Neural cell (in vitro differentiated cells): Measurements from ENCODE around the gene CEP295NL.

Experiments
- EP300 ChIP-seq: fragments of 450-650 bp; conservative IDR thresholded peaks from 2 replicates; pipeline ENCODE4 v1.6.1; 2014; ENCODE audit warnings: antibody characterized with exemption, mild to moderate bottlenecking, moderate library complexity; ENCODE audit not compliant: poor library complexity, severe bottlenecking
- EZH2 ChIP-seq: fragments of 200-600, 300-800 bp; shearing (Covaris generic), sonication (generic); IDR thresholded peaks from 2 replicates; pipeline ENCODE4 v1.6.1; 2014; ENCODE audit warnings: antibody characterized with exemption, low read length, borderline replicate concordance, mild to moderate bottlenecking; ENCODE audit not compliant: insufficient read depth, poor library complexity, severe bottlenecking
- MXI1 ChIP-seq: fragments of 450-650 bp; conservative IDR thresholded peaks from 2 replicates; pipeline ENCODE4 v1.6.1; 2014; ENCODE audit warnings: antibody characterized with exemption, mild to moderate bottlenecking; ENCODE audit not compliant: poor library complexity, severe bottlenecking
- POLR2AphosphoS5 ChIP-seq: IDR thresholded peaks from 2 replicates; pipeline ENCODE4 v1.6.1; 2012
- SMC3 ChIP-seq: fragments of 450-650 bp; conservative IDR thresholded peaks from 2 replicates; pipeline ENCODE4 v1.6.1; 2014; ENCODE audit warnings: antibody characterized with exemption, mild to moderate bottlenecking, moderate library complexity; ENCODE audit not compliant: poor library complexity
- TF ChIP-seq, protein P1 (sequence below): fragments of 450-650 bp; IDR thresholded peaks from 2 replicates; pipeline ENCODE4 v1.5.1; 2014; ENCODE audit warnings: antibody characterized with exemption, mild to moderate bottlenecking, moderate library complexity; ENCODE audit not compliant: poor library complexity, severe bottlenecking
- TF ChIP-seq, protein P2 (sequence below): IDR thresholded peaks from 2 replicates; pipeline ENCODE4 v1.6.1; 2012; ENCODE audit warnings: borderline replicate concordance

DNA sequence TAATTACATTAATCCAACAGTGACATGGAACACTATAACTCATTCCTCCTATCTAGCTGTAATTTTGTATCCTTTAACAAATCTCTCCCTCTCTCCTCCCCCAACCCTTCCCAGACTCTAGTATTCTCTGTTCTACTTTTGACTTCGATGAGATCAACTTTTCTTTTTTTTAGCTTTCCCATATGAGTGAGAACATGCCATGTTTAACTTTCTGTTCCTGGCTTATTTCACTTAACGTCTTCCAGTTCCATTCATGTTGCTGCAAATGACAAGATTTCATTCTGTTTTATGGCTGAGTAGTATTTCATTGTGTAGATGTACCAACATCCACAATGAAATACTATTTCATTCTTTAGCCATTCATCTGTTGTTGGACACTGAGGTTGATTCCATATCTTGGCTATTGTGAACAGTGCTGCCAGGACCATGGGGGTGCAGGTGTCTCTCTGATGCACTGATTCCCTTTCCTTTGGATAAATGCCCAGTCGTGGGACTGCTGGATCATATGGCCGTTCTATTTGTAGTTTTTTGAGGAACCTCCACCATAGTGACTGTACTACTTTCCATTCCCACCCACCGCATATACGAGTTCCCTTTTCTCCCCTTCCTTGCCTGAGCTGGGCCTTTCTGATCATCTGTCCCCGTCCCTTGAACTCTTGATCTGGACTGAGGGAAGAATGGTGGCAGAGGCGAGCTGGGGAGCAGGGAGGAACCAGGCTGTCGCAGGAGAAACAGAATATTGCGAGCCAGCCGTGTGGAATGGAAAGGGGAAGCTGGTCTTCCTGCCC lies 7.7 kb upstream of the CEP295NL start:
- TF ChIP-seq, protein P1, sequence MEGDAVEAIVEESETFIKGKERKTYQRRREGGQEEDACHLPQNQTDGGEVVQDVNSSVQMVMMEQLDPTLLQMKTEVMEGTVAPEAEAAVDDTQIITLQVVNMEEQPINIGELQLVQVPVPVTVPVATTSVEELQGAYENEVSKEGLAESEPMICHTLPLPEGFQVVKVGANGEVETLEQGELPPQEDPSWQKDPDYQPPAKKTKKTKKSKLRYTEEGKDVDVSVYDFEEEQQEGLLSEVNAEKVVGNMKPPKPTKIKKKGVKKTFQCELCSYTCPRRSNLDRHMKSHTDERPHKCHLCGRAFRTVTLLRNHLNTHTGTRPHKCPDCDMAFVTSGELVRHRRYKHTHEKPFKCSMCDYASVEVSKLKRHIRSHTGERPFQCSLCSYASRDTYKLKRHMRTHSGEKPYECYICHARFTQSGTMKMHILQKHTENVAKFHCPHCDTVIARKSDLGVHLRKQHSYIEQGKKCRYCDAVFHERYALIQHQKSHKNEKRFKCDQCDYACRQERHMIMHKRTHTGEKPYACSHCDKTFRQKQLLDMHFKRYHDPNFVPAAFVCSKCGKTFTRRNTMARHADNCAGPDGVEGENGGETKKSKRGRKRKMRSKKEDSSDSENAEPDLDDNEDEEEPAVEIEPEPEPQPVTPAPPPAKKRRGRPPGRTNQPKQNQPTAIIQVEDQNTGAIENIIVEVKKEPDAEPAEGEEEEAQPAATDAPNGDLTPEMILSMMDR = no peak
- TF ChIP-seq EZH2 (no peak), POLR2AphosphoS5 (no peak), MXI1 (no peak), EP300 (no peak), SMC3 (no peak)
- TF ChIP-seq, protein P2, sequence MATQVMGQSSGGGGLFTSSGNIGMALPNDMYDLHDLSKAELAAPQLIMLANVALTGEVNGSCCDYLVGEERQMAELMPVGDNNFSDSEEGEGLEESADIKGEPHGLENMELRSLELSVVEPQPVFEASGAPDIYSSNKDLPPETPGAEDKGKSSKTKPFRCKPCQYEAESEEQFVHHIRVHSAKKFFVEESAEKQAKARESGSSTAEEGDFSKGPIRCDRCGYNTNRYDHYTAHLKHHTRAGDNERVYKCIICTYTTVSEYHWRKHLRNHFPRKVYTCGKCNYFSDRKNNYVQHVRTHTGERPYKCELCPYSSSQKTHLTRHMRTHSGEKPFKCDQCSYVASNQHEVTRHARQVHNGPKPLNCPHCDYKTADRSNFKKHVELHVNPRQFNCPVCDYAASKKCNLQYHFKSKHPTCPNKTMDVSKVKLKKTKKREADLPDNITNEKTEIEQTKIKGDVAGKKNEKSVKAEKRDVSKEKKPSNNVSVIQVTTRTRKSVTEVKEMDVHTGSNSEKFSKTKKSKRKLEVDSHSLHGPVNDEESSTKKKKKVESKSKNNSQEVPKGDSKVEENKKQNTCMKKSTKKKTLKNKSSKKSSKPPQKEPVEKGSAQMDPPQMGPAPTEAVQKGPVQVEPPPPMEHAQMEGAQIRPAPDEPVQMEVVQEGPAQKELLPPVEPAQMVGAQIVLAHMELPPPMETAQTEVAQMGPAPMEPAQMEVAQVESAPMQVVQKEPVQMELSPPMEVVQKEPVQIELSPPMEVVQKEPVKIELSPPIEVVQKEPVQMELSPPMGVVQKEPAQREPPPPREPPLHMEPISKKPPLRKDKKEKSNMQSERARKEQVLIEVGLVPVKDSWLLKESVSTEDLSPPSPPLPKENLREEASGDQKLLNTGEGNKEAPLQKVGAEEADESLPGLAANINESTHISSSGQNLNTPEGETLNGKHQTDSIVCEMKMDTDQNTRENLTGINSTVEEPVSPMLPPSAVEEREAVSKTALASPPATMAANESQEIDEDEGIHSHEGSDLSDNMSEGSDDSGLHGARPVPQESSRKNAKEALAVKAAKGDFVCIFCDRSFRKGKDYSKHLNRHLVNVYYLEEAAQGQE = no peak
